Measurements from ENCODE around the gene STUM.

DNA sequence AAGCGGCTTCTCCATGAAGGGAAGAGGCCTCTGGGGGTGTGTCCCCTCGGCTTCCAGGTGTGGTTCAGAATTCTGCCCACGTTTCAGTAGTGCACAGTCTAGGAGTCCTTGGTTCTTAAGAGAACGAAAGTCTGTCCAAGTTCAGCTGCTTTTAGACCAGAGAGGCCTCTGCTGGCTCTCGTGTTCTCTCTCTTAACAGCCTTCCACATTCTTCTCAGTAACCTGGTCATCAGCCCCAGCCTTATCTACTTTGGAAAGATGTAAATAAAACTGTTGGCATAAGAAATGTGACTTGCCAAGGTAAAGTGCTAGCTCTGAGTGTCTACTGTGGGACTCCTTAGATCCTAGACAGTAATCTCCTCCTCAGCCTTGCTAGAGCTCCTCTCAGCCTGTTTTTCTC is 15.3 kb upstream of the STUM start:
- TF ChIP-seq, protein P1, sequence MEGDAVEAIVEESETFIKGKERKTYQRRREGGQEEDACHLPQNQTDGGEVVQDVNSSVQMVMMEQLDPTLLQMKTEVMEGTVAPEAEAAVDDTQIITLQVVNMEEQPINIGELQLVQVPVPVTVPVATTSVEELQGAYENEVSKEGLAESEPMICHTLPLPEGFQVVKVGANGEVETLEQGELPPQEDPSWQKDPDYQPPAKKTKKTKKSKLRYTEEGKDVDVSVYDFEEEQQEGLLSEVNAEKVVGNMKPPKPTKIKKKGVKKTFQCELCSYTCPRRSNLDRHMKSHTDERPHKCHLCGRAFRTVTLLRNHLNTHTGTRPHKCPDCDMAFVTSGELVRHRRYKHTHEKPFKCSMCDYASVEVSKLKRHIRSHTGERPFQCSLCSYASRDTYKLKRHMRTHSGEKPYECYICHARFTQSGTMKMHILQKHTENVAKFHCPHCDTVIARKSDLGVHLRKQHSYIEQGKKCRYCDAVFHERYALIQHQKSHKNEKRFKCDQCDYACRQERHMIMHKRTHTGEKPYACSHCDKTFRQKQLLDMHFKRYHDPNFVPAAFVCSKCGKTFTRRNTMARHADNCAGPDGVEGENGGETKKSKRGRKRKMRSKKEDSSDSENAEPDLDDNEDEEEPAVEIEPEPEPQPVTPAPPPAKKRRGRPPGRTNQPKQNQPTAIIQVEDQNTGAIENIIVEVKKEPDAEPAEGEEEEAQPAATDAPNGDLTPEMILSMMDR (IDR thresholded peaks at IDR 0.05; ENCODE audit: control extremely low read depth in 1 of 3, insufficient read depth in 1 of 3, low read depth in 1 of 3, low read length in 3 of 3), result no peak
- TF ChIP-seq CREB1 (IDR thresholded peaks at IDR 0.05), result no peak
- no peak for TF ChIP-seq BRCA1 (IDR thresholded peaks at IDR 0.05; ENCODE audit: low read depth, low read length)
- no peak for TF ChIP-seq ZNF274 (IDR thresholded peaks at IDR 0.05; ENCODE audit: borderline replicate concordance, extremely low read depth, low read length)

All from H1 (cell line).